GM19351 (cell line): ENCODE results near the gene TGM5.
"Not testable (repeated sequence)": the region's sequence is repeated elsewhere in the genome, so short reads cannot be mapped to it uniquely, and the experiment has no call there.

Experiments
- ATAC-seq: cut with Tn5 transposase; IDR thresholded peaks from one replicate; pipeline ENCODE4 v1.9.1; 2021; ENCODE audit warnings: mild to moderate bottlenecking, moderate library complexity; ENCODE audit not compliant: unreplicated experiment

The TGM5 gene

GRCh38 chr15:43266834-43267233 lies at the start of gene TGM5:
TSS of gene TGM5 (minus strand) at chr15:43266928. CDS start at chr15:43266849, 79 bp downstream.
- ATAC-seq = no peak

- ATAC-seq = no peak
Observed at GRCh38 chr15:43314171-43314570, 47.4 kb upstream of the TGM5 start.

- ATAC-seq = no peak
Observed at GRCh38 chr15:43312378-43312777, 45.6 kb upstream of the TGM5 start.

- ATAC-seq = no peak
Observed at GRCh38 chr15:43302205-43302817, 35.6 kb upstream of the TGM5 start, which contains the start of gene TGM7. TSS of gene TGM7 (minus strand) at chr15:43302255.

GRCh38 chr15:43299884-43300283 lies 33.2 kb upstream of the TGM5 start:
- ATAC-seq = no peak

GRCh38 chr15:43299411-43299810 lies 32.7 kb upstream of the TGM5 start:
- no peak for ATAC-seq

GRCh38 chr15:43294091-43294706 lies 27.5 kb upstream of the TGM5 start:
- no peak for ATAC-seq

- ATAC-seq = no peak
Observed at GRCh38 chr15:43293432-43293831, 26.7 kb upstream of the TGM5 start.

GRCh38 chr15:43292375-43293078 lies 25.8 kb upstream of the TGM5 start:
- ATAC-seq = no peak

- not testable (repeated sequence) for ATAC-seq
Observed at GRCh38 chr15:43289656-43290055, 22.9 kb upstream of the TGM5 start.

- no peak for ATAC-seq
Observed at GRCh38 chr15:43287254-43287653, 20.5 kb upstream of the TGM5 start.

GRCh38 chr15:43286074-43286473 lies 19.3 kb upstream of the TGM5 start:
- ATAC-seq = no peak

GRCh38 chr15:43285609-43286037 lies 18.9 kb upstream of the TGM5 start:
- no peak for ATAC-seq

GRCh38 chr15:43283526-43283925 lies 16.8 kb upstream of the TGM5 start:
- no peak for ATAC-seq

- no peak for ATAC-seq
Observed at GRCh38 chr15:43281926-43282602, 15.3 kb upstream of the TGM5 start.

- no peak for ATAC-seq
Observed at GRCh38 chr15:43280996-43281395, 14.3 kb upstream of the TGM5 start.

- ATAC-seq = no peak
Observed at GRCh38 chr15:43279496-43279895, 12.8 kb upstream of the TGM5 start.

- no peak for ATAC-seq
Observed at GRCh38 chr15:43278869-43279268, 12.1 kb upstream of the TGM5 start.

- ATAC-seq = no peak
Observed at GRCh38 chr15:43277901-43278300, 11.2 kb upstream of the TGM5 start.

- no peak for ATAC-seq
Observed at GRCh38 chr15:43277231-43277823, 10.6 kb upstream of the TGM5 start.

- ATAC-seq = no peak
Observed at GRCh38 chr15:43276563-43277200, 10.0 kb upstream of the TGM5 start.
